Upper lobe of left lung (tissue), 6 donors: ENCODE data around the gene PIH1D1. TPM values are rescaled to one million over a fixed set of nuclear protein-coding genes. Genes with fewer than 3 reads are reported as not detected.

Source experiments
- ATAC-seq, 2 donors: fragments of 200-7000 bp; cut with Tn5 transposase; one replicate each; pipeline ENCODE4 v1.9.1; 2022; ENCODE audit warnings: mild to moderate bottlenecking in 2 of 2, moderate library complexity in 2 of 2; ENCODE audit not compliant: low FRiP score in 2 of 2
- DNase-seq, 2 donors: peaks; one replicate each; pipeline ENCODE4 v3.0.0-alpha.2; 2019 to 2020
- H3K27ac ChIP-seq, 4 donors: fragments of 200-600 bp; sonication (generic); one replicate each; pipeline ENCODE4 v1.5.1; 2016 to 2019
- H3K27me3 ChIP-seq, 4 donors: fragments of 200-600 bp; sonication (generic); one replicate each; pipeline ENCODE4 v1.5.1; 2017 to 2019
- H3K36me3 ChIP-seq, 4 donors: fragments of 200-600 bp; sonication (generic); one replicate each; pipeline ENCODE4 v1.5.1; 2016 to 2019
- H3K4me1 ChIP-seq, 4 donors: fragments of 200-600 bp; sonication (generic); one replicate each; pipeline ENCODE4 v1.5.1; 2018 to 2019
- H3K4me3 ChIP-seq, 4 donors: fragments of 200-600 bp; sonication (generic); one replicate each; pipeline ENCODE4 v1.5.1; 2017 to 2019; ENCODE audit warnings: mild to moderate bottlenecking in 2 of 4, moderate library complexity in 1 of 4
- H3K9me3 ChIP-seq, 4 donors: fragments of 200-600 bp; sonication (generic); one replicate each; pipeline ENCODE4 v1.5.1; 2018 to 2019
- EP300 ChIP-seq, 4 donors: sonication (generic); formaldehyde crosslinking; IDR thresholded peaks; one replicate each; pipeline ENCODE4 v1.5.1; 2017; ENCODE audit warnings: antibody characterized with exemption in 4 of 4, control low read depth in 2 of 4
- POLR2A ChIP-seq, 4 donors: fragments of 450-650 bp; IDR thresholded peaks; one replicate each; pipeline ENCODE4 v1.5.1; 2016 to 2017; ENCODE audit warnings: antibody characterized with exemption in 4 of 4, mild to moderate bottlenecking in 2 of 4
- POLR2AphosphoS5 ChIP-seq, 2 donors: sonication (generic); formaldehyde crosslinking; IDR thresholded peaks; one replicate each; pipeline ENCODE4 v1.5.1; 2017; ENCODE audit warnings: antibody characterized with exemption in 2 of 2
- WGBS, 2 donors: methylation state at CpG; one replicate each; pipeline ENCODE4 v1.1.5; 2017 to 2018; 5-methylcytosine and 5-hydroxymethylcytosine counted together
- total RNA-seq, 6 donors: library from RNA; depleted of rRNA in 4 of 6; stranded (reverse); fragments of >200 nt in 4 of 6; gene quantifications; one replicate each; pipeline versions ENCODE4 v1.1.0 to v1.2.1, GENCODE V29; 2016 to 2021
- TF ChIP-seq, protein P1 (sequence below), 6 experiments: fragments of 450-650 bp in 4 of 6; fragments of 200-600 bp in 2 of 6; sonication (generic) in 2 of 6; IDR thresholded peaks; one replicate each; pipeline ENCODE4 v1.5.1; 2016 to 2019; ENCODE audit warnings: antibody characterized with exemption in 6 of 6
- donor health status: DM: no; HTN: no; CAD: no; lungs with moderate emphysema.
- donor health status: DM: no; HTN: yes; CAD: no; lungs with severe emphysema.

Gene PIH1D1
- total RNA-seq, 6 donors from 2014 or later, result 59.5 to 120 (median 72.8) TPM

DNA sequence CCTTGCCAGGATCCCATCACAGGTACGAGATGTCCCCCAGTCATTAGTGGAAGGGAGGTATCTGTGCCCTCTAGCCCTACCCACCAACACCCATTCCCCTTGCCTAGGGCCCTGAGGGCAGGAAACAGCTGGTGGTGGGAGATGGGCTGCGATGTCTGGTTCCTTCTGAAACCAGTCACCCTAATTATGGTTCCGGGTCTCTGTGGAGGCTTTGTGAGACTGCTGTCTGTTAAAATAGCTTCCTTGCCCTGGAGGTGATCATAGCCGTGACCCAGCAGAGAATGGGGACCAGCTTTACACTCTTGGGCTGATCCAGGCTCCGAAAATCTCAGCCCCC, 6.9 kb upstream of the PIH1D1 start:
- TF ChIP-seq POLR2A (IDR thresholded peaks at IDR 0.05) (no peak), POLR2AphosphoS5 (IDR thresholded peaks at IDR 0.05) (no peak)
- TF ChIP-seq, protein P1, sequence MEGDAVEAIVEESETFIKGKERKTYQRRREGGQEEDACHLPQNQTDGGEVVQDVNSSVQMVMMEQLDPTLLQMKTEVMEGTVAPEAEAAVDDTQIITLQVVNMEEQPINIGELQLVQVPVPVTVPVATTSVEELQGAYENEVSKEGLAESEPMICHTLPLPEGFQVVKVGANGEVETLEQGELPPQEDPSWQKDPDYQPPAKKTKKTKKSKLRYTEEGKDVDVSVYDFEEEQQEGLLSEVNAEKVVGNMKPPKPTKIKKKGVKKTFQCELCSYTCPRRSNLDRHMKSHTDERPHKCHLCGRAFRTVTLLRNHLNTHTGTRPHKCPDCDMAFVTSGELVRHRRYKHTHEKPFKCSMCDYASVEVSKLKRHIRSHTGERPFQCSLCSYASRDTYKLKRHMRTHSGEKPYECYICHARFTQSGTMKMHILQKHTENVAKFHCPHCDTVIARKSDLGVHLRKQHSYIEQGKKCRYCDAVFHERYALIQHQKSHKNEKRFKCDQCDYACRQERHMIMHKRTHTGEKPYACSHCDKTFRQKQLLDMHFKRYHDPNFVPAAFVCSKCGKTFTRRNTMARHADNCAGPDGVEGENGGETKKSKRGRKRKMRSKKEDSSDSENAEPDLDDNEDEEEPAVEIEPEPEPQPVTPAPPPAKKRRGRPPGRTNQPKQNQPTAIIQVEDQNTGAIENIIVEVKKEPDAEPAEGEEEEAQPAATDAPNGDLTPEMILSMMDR (IDR thresholded peaks at IDR 0.05), result no peak
- H3K36me3 ChIP-seq, result peaks cover 0 to 29% (median 17%) of the 10 kb centered on the region in 4 donors
- no peak for ATAC-seq
- peak overlapping the region; percentile 53 to 76 (median 62) for H3K27ac ChIP-seq
- no peaks in the 10 kb centered on the region for H3K27me3 ChIP-seq
- peaks cover 10 to 21% (median 19%) of the 10 kb centered on the region in 4 donors for H3K4me1 ChIP-seq
- no peak overlapping the region for H3K4me3 ChIP-seq
- H3K9me3 ChIP-seq, result no peaks in the 10 kb centered on the region
- DNase-seq, result no peak
- WGBS, 2 donors, result 83 to 91% methylated on average over 4 to 5 of the region's 5 CpGs

DNA sequence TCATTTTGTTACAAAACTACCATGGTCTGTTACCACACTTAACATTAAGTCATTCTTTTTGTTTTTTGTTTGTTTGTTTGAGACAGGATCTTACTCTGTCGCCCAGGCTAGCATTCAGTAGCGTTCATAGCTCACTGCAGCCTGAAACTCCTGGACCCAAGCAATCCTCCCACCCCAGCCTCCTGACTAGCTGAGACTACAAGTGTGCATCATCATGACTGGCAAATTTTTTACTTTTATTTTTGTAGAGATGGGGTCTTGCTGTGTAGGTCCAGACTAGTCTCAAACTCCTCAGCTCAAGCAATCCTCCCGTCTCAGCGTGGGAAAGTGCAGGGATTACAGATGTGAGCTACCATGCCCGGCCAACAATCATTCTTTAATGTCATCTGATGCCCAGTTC, 4.7 kb upstream of the PIH1D1 start:
- Histone ChIP-seq H3K9me3 (no peaks in the 10 kb centered on the region), H3K4me3 (no peak overlapping the region), H3K36me3 (peaks cover 0 to 19% (median 10%) of the 10 kb centered on the region in 4 donors), H3K27me3 (no peaks in the 10 kb centered on the region), H3K27ac (peak overlapping the region; percentile 35 to 76 (median 64)), H3K4me1 (peaks cover 10 to 31% (median 26%) of the 10 kb centered on the region in 4 donors)
- no peak for TF ChIP-seq POLR2A (IDR thresholded peaks at IDR 0.05)
- TF ChIP-seq, protein P1 (IDR thresholded peaks at IDR 0.05), result no peak
- TF ChIP-seq POLR2AphosphoS5 (IDR thresholded peaks at IDR 0.05), result no peak
- no peak for TF ChIP-seq EP300 (IDR thresholded peaks at IDR 0.05)
- 82 to 90% methylated on average over 5 of the region's 5 CpGs for WGBS, 2 donors
- ATAC-seq, result no peak
- no peak for DNase-seq

DNA sequence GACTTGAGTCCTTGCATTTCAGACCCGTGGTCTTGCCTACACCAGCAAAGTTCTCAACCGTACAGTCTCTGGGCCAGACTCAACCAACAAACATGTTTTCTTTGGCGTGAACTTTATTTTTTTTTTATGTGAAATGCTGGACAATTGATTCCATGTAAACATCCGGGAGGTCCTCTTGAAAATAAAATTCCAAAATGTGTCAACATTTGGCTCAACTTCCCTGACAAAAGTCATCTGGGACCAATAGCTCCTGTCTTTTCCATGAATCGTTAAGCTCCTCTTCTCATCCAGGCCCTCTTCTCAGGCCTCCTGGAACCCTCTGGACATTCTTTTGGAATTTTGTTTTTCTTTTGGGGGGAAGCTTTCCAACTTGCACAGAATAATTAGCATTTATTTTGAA, 4.2 kb upstream of the PIH1D1 start:
- DNase-seq (no peak), ATAC-seq (no peak)
- TF ChIP-seq POLR2A (IDR thresholded peaks at IDR 0.05) (no peak), EP300 (IDR thresholded peaks at IDR 0.05) (no peak), POLR2AphosphoS5 (IDR thresholded peaks at IDR 0.05) (no peak)
- TF ChIP-seq, protein P1 (IDR thresholded peaks at IDR 0.05), result no peak
- H3K4me3 ChIP-seq, result no peak overlapping the region
- WGBS, 2 donors, result 74 to 78% methylated on average over 5 of the region's 5 CpGs
- no peaks in the 10 kb centered on the region for H3K27me3 ChIP-seq
- peaks cover 10 to 36% (median 27%) of the 10 kb centered on the region in 4 donors for H3K4me1 ChIP-seq
- H3K27ac ChIP-seq, result peak overlapping the region in 3 of 4 donors; percentile 49 to 60 (median 53)
- no peaks in the 10 kb centered on the region for H3K9me3 ChIP-seq
- H3K36me3 ChIP-seq, result peaks cover 0 to 16% (median 10%) of the 10 kb centered on the region in 4 donors

DNA sequence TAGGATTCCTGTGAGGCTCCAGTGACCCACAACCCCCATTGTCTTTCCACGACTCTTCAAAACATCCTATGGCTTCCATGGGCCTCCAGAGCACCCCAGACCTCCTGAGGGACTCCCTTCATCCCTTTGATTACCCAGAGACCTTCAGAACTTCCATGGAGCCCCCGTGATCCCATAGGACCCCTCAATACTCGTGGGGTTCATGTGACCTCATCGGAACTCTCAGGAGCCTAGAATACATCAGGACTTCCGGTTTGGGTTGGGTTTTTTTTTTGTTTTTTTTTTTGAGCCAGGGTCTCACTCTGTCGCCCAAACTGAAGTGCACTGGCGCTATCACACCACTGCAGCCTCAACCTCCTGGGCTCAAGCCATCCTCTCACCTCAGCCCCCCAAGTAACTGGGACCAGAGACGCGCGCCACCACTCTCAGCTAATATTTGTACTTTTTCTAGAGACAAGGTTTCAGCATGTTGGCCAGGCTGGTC, 2.2 kb upstream of the PIH1D1 start:
- TF ChIP-seq, protein P1 (IDR thresholded peaks at IDR 0.05), result peak in 1 of 6 experiments; percentile 3
- no peak for TF ChIP-seq EP300 (IDR thresholded peaks at IDR 0.05)
- peak in 1 of 4 donors; percentile 27 for TF ChIP-seq POLR2A (IDR thresholded peaks at IDR 0.05)
- TF ChIP-seq POLR2AphosphoS5 (IDR thresholded peaks at IDR 0.05), result no peak
- peaks cover 0 to 13% (median 3%) of the 10 kb centered on the region in 4 donors for H3K36me3 ChIP-seq
- DNase-seq, result no peak
- H3K9me3 ChIP-seq, result no peaks in the 10 kb centered on the region
- H3K4me1 ChIP-seq, result peaks cover 10 to 45% (median 32%) of the 10 kb centered on the region in 4 donors
- peak overlapping the region; percentile 95 to 99 (median 96) for H3K27ac ChIP-seq
- 36 to 42% methylated on average over 10 of the region's 10 CpGs for WGBS, 2 donors
- ATAC-seq, result no peak
- no peaks in the 10 kb centered on the region for H3K27me3 ChIP-seq
- H3K4me3 ChIP-seq, result peak overlapping the region; percentile 50 to 87 (median 78)
